Esophagus squamous epithelium (tissue), 4 donors: ENCODE results near the gene PIK3AP1.

Experiments
- POLR2A ChIP-seq, 4 donors: fragments of 450-650 bp; IDR thresholded peaks; one replicate each; pipeline ENCODE4 v1.6.1; 2017; ENCODE audit warnings: antibody characterized with exemption in 4 of 4, mild to moderate bottlenecking in 4 of 4, moderate library complexity in 3 of 4
- TF ChIP-seq, protein P1 (sequence below), 6 experiments: fragments of 450-650 bp in 4 of 6; fragments of 200-600 bp in 2 of 6; sonication (generic) in 2 of 6; IDR thresholded peaks; one replicate each; pipeline ENCODE4 v1.5.1; 2016 to 2019; ENCODE audit warnings: antibody characterized with exemption in 6 of 6, mild to moderate bottlenecking in 4 of 6, moderate library complexity in 4 of 6

DNA sequence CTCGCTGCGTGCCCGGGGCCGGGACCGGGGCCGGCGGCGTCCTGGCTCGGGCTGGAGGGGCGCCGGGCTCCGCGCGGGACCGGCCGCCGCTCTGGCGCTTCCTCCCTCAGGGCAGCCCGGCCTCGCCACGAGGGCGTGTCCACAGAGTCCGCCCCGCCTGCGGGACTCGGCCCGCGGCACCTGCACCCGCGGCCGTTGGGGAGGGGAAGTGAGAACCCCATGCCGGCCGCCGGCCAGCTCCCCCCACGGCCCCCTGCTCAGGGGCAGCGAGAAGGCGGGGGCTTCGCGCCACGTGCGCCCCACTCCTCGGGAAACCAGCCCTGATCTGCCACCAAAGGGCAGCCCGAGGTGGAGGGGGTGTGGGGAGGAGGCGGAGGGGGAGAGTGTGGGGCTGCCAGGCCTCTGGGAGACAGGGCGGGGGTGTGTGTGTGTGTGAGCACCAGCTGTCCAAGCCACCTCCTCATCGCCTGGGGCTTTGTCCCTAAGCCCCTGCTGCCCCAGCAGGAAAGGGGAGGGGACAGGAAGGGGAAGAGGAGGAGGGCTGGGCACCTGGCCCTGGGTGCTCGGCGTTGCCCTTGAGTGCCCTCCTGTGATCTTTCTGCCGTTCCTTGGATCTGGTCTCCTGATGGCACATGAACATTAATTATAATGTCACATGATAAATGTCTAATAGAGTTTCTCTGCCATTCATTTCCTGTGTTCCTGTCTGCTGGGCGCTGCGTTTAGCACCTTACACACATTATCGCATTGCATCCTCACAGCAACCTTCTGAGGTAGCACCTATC is at the start of gene PIK3AP1:
- TF ChIP-seq, protein P1, sequence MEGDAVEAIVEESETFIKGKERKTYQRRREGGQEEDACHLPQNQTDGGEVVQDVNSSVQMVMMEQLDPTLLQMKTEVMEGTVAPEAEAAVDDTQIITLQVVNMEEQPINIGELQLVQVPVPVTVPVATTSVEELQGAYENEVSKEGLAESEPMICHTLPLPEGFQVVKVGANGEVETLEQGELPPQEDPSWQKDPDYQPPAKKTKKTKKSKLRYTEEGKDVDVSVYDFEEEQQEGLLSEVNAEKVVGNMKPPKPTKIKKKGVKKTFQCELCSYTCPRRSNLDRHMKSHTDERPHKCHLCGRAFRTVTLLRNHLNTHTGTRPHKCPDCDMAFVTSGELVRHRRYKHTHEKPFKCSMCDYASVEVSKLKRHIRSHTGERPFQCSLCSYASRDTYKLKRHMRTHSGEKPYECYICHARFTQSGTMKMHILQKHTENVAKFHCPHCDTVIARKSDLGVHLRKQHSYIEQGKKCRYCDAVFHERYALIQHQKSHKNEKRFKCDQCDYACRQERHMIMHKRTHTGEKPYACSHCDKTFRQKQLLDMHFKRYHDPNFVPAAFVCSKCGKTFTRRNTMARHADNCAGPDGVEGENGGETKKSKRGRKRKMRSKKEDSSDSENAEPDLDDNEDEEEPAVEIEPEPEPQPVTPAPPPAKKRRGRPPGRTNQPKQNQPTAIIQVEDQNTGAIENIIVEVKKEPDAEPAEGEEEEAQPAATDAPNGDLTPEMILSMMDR (IDR thresholded peaks at IDR 0.05), result no peak
- TF ChIP-seq POLR2A (IDR thresholded peaks at IDR 0.05), result peak in 2 of 4 donors; percentile 34 to 65
